GM19023 (cell line): Measurements from ENCODE around the gene AGRN.
"Not testable (repeated sequence)": the region's sequence is repeated elsewhere in the genome, so short reads cannot be mapped to it uniquely, and the experiment has no call there.

Source experiments
- ATAC-seq: cut with Tn5 transposase; IDR thresholded peaks from one replicate; pipeline ENCODE4 v1.9.1; 2021; ENCODE audit warnings: mild to moderate bottlenecking, moderate library complexity; ENCODE audit not compliant: unreplicated experiment

The AGRN gene

DNA sequence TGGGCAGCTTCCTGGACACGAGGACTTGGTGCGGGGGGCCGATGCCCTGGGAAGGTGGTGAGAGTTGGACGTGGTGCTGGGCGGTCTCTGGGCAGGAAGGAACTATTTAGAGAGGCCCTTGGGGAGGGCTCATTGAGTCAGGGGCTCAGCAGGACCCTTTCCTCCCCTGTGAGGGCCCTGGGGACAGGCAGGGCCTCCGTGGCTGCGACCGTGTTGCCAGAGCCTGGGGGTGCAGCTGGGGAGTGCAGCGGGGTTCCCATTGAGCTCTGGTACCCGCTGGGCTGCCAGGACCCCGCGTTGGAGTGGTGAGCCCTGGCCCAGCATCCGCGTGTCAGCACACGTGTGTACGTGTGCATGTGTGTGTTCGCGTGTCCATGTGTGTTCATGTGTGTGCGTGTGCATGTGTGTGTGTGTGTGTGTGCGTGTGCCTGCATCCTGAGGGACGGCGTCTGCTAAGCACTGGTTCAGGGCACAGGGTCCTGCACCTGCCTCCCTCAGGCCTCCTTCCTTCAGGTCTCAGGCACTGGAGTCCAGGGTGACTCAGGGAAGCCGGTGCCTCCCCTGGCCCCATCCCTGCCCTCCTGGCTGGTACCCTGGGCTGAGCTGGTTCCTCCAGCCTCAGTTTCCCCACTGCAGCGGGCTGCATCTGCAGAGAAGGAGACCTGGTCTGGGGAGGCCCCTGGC, 43.5 kb downstream of the AGRN start:
- ATAC-seq, result no peak

DNA sequence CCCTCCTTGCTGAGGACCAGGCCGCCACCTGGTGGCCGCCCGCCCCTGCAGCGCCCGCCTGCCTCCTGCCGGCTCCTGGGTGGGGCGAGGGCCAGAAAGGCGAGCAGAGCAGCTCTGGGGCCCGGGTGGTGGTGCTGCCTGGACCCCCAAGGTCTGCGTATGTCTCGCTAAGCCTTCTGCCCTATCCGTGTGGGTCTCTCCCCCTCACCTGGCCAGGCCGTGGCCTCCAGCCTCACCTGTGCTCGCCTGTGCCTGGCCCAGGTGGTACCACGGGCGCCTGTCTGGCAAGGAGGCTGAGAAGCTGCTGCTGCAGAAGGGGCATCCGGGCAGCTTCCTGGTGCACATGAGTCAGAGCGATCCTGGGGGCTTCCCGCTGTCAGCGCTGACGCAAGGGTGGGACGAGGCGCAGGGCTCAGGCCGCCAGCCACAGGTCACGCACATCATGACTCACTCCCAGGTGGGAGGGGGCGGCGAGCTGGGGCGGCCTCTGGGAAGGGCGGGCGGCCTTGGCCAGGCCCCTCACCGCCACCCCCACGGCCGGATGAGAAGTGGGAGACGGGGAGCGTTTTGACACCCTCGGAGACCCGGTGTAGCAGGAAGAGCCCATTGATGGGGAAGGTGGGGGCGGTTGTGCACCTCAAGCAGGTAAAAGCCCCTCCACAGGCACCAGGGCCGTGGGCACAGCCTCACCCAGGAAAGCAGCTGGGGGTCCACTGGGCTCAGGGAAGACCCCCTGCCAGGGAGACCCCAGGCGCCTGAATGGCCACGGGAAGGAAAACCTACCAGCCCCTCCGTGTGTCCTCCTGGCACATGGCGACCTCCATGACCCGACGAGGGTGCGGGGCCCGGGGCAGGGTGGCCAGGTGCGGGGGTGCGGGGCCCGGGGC, 44.3 kb downstream of the AGRN start:
- peak; percentile 47 for ATAC-seq

GRCh38 chr1:1065265-1065939, 45.5 kb downstream of the AGRN start:
- ATAC-seq, result no peak

GRCh38 chr1:1065940-1066304, 46.0 kb downstream of the AGRN start:
- ATAC-seq, result not testable (repeated sequence)

- no peak for ATAC-seq
Observed at GRCh38 chr1:1066403-1067283, 46.7 kb downstream of the AGRN start.

GRCh38 chr1:1067284-1067859, 47.5 kb downstream of the AGRN start:
- no peak for ATAC-seq

- no peak for ATAC-seq
Observed at GRCh38 chr1:1067860-1068516, 48.1 kb downstream of the AGRN start.

DNA sequence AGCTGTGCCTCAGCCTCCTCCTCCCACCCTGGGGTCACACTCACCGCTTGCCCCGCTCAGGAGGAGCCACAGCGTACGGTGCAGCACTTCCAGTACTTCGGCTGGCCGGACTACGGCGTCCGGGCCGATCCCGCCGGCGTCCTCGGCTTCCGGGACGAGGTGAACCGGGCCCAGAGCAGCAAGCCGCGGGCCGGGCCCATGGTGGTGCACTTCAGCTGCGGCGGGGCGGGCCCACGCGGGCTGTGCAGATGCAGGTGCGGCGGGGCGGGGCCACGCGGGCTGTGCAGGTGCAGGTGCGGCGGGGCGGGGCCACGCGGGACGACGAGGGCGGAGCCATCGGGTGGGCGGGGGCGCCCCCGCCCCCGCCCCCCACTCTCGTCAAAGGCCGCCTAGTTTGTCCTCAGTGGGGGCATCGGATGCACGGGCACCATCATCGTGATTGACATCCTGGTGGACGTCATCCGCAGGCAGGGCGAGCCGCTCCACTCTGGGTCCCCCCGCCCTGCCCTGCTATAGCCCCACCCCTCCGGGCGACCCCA, 48.7 kb downstream of the AGRN start:
- no peak for ATAC-seq

GRCh38 chr1:1069056-1069710, 49.3 kb downstream of the AGRN start:
- ATAC-seq, result no peak

DNA sequence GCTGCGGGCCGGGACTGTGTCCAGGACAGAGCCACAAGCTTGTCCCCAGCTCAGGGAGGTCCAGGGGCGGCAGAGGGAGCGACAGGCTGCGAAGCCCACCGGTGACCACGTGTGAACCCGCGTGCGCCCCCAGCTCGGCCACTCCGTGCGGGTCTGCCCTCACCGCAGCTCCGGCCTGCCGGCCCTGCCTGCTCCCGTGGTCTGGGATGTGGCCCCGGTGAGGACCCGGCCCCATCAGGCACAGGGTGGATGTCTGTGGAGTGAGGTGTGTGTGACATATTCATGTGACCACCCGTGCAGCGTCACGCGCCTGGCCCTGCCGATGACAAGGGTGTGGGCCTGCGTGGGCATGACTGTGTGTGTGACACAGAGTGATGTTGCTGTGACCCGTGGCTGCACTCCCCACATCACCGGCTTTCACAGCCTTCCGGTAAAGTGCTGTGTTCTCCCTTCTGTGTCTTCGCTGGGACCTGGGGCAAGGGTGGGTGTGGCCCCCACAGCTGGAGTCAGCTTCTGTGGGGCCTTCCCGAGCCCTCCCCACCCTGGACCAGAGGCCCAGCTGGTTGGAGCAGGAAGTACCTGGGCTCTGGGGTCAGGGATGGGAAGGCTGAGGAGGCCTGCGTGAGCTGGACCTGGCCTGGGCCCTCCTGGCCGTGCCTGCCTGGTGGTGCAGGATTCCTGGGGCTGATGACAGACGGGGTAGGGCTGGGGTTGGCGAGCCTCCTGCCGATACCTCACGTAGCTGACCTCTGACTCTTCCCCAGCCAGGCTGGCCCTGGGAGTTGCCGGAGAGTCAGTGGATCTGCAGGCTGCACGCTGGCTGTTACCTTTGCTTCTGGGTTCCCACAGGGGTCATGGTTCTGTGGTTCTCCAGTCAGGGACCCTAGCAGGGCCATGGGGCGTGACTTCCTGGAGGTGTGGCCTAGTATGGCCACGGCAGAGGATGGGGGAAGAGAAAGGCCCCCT, 50.1 kb downstream of the AGRN start:
- no peak for ATAC-seq

GRCh38 chr1:1071486-1072298, 51.8 kb downstream of the AGRN start:
- no peak for ATAC-seq

DNA sequence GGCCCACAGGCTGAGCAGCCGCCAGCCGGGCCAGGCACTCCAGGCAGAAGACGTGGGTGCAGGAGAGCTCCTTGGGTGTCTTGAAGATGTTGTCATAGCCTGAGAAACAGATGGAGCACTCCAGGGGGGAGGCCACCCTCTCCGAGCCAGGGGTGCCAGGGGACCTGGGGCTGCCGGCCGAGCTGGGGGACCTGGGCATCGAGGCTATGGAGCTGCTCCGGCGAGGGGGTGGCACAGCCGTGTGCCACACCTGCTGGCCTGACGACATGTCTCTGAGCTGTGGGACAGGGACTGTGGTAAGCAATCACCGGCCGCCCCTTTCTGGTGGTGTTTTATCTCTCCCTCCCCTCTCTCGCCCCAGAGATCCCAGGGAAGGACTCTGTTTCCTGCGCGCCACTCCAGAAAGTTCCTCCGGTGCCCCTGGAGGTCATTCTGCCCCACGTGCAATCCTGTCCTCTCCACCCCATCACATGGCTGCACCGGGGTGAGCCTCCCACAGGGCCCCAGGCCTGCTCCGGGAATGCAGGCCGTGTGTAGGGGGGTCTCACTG, 52.5 kb downstream of the AGRN start:
- no peak for ATAC-seq

DNA sequence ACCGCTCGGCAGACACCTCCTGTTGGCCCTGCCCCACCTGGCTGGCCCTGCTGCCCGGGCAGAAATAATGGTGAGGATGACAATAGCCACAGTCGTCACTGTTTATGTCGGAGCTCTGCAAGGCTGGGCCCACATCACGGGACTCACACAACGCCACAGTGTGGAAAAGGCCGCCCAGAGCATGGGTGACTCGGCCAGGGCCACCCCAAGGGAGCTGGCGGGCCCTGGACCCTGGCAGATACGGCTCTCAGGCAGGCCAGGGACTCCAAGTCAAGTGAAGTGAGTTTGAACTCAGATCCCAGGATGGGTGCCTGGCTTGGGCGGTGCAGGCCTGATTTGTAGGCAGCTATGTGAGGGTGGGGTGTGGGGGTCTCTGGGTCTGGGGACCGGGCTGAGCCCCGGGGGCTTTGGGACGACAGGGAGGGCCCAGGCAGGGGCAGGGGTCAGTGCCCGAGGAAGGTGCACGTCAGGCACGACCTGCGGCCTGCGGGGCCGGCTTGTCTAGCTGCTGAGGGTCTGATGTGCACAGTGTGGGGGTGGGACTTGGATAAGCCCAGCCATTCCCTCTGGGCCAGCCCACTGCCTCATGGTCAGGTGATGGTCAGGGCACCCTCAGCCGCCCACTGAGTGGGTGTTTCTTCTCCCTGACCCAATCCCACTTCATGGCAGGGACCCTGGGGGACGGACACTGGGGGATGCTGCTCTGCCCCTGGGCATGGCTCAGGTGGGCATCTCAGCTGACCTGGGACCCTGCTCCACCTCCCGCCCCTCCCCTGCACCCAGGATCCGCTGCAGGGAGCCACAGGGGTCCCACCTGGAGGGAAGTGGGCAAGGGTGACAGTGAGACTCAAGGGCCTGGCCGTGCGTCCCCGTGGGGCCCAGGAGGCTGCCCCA, 53.2 kb downstream of the AGRN start:
- ATAC-seq, result no peak

DNA sequence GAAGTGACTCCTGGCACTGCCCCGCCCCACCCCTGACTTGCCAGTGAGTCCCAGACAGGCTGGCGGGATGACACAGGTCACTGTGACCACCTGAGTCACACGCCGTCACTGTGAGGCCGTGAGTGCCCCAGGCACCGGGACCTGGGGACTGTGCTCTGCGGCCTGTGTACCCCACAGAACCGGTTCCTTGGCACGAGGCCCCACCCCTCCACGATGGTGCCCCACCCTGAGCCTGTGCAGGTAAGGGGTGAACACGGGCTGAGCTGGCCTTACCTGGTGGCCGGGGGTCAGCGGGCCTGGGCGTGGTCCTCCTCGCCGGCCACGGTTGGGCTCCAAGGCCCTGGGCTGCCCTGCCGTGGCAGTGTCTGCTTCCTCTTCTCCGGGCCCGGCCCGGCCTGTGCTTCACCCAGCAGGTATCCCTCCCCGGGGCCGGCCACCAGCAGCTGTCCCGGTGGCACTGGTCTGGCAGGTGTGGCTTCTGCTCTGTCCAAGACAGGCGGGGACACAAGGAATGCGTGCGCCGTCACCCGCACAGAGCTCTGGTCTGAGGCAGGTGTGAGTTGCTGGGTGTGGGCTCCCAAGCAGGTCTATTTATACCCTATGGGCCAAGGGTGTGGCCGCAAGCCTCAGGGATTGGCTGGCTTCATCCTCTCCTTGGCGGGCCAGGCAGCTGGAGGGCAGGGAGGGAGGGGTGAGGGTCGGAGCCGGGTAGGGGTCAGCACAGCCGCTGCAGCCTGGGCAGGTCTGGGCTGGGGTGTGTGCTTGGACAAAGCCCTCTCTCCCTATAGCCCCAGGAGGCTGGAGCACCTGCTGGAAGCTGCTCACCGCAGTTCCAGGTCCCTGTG, 54.0 kb downstream of the AGRN start, which contains the start of gene RNF223:
Gene RNF223 (minus strand): TSS at position 564 of the 845 bp plus-strand sequence. CDS start 1,740 bp downstream, outside the sequence.
- ATAC-seq, result no peak

DNA sequence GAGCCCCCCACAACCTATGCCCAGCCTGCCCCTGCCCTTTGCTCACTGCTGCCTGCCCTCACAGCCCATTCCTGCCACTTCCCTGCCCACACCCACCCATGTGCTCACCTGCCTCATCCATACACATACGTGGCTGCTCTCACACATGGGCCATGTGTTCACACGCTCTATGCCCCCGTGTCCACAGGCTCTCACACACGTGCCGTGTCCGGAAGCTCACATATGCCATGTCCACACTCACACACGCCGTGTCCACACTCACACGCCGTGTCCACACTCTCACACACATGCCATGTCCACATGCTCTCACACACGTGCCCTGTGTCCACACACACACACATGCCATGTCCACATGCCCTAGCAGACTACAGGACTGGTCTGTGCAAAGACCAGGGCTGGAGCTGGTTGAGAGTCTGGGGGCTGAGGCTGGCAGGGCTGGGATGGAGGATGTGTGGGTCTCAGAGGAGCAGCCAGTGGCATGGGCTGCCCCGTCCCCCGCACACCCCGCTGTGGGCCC, 54.8 kb downstream of the AGRN start:
- ATAC-seq, result no peak
